HCT116 (cell line): Measurements from ENCODE around the gene EFL1. TPM values are rescaled to one million over a fixed set of nuclear protein-coding genes. Genes with fewer than 3 reads are reported as not detected.

Experiments
- ATAC-seq: fragments of 200-7000 bp; cut with Tn5 transposase; 2 replicates; pipeline ENCODE4 v1.9.1; 2020; ENCODE audit warnings: mild to moderate bottlenecking, moderate library complexity
- BruUV-seq: library from RNA; stranded (reverse); fragments of 400-500 nt; replicated peaks from 2 replicates; lab custom pipeline; 2021; lab: Mats Ljungman, UMichigan
- CTCF ChIA-PET: fragments of 300-600 bp; sonication (Branson Sonifier 250); formaldehyde crosslinking; loops from one replicate; lab custom pipeline; 2021; ENCODE audit warnings: antibody characterized with exemption; lab: Charles Lee
- POLR2A ChIA-PET: fragments of 300-600, 350-600 bp; sonication (Branson Sonifier 250); formaldehyde crosslinking; loops from one replicate; lab custom pipeline; 2021; ENCODE audit warnings: antibody characterized with exemption; lab: Charles Lee
- RAD21 ChIA-PET, 2 experiments: fragments of 300-600 bp; sonication (Branson Sonifier 250); formaldehyde crosslinking; loops; one replicate each; lab custom pipeline; 2023; ENCODE audit warnings: low total read pairs in 2 of 2; ENCODE audit not compliant: uncharacterized antibody in 2 of 2, unreplicated experiment in 2 of 2, low non-redundant PET in 1 of 2; lab: Charles Lee
- DNase-seq: peaks from one replicate; pipeline ENCODE4 v3.0.0-alpha.2; 2010; ENCODE audit warnings: low read depth, low spot score
- H2AFZ ChIP-seq: fragments of 200-600 bp; shearing (Covaris generic), sonication (generic); 2 replicates; pipeline ENCODE4 v1.6.1; 2017; ENCODE audit warnings: low read depth, mixed run types, mixed read lengths, antibody characterized with exemption, low read length; ENCODE audit not compliant: poor library complexity, severe bottlenecking
- H3K27ac ChIP-seq: 2 replicates; pipeline ENCODE4 v1.5.1; 2012; ENCODE audit warnings: low read depth, low read length
- H3K27me3 ChIP-seq: fragments of 200-600 bp; sonication (generic); 2 replicates; pipeline ENCODE4 v1.6.1; 2016; ENCODE audit warnings: mixed run types, low read length, mixed read lengths; ENCODE audit not compliant: insufficient read depth
- H3K36me3 ChIP-seq, 2 experiments: fragments of 200-500 bp in 1 of 2; fragments of 200-600 bp in 1 of 2; sonication (Bioruptor generic) in 1 of 2; sonication (generic) in 1 of 2; 2 replicates each; pipeline versions ENCODE4 v1.5.1 to v1.6.1; 2014 to 2016; ENCODE audit warnings: low read length in 2 of 2, inconsistent platforms in 1 of 2, mixed read lengths in 1 of 2, mixed run types in 1 of 2; ENCODE audit not compliant: insufficient read depth in 2 of 2, control insufficient read depth in 1 of 2
- H3K4me1 ChIP-seq, 2 experiments: fragments of 200-600 bp in 1 of 2; sonication (generic) in 1 of 2; 2 replicates each; pipeline versions ENCODE4 v1.5.1 to v1.6.1; 2012 to 2017; ENCODE audit warnings: low read length in 2 of 2, inconsistent platforms in 1 of 2, mild to moderate bottlenecking in 1 of 2, mixed read lengths in 1 of 2, mixed run types in 1 of 2, moderate library complexity in 1 of 2; ENCODE audit not compliant: insufficient read depth in 2 of 2, control insufficient read depth in 1 of 2
- H3K4me2 ChIP-seq: fragments of 200-600 bp; sonication (generic); 2 replicates; pipeline ENCODE4 v1.6.1; 2017; ENCODE audit warnings: mixed run types, low read length, mixed read lengths
- H3K4me3 ChIP-seq, 2 experiments: fragments of 200-600 bp in 1 of 2; sonication (generic) in 1 of 2; replicated peaks in 1 of 2; 2 replicates each; pipeline ENCODE4 v1.5.1; 2011 to 2016; ENCODE audit warnings: low read length in 2 of 2, control low read depth in 1 of 2, low read depth in 1 of 2, mild to moderate bottlenecking in 1 of 2, mixed read lengths in 1 of 2, mixed run types in 1 of 2
- H3K79me2 ChIP-seq: fragments of 200-600 bp; sonication (generic); 2 replicates; pipeline ENCODE4 v1.6.1; 2017; ENCODE audit warnings: mild to moderate bottlenecking, mixed run types, low read length, moderate library complexity, mixed read lengths; ENCODE audit not compliant: insufficient read depth
- H3K9ac ChIP-seq: fragments of 200-600 bp; sonication (generic); 2 replicates; pipeline ENCODE4 v1.6.1; 2016; ENCODE audit warnings: low read length, mixed read lengths
- H3K9me2 ChIP-seq: fragments of 200-600 bp; sonication (generic), shearing (Covaris generic); 2 replicates; pipeline ENCODE4 v1.6.1; 2017; ENCODE audit warnings: mixed run types, mild to moderate bottlenecking, moderate library complexity; ENCODE audit not compliant: insufficient read depth
- H3K9me3 ChIP-seq, 2 experiments: fragments of 200-500 bp in 1 of 2; fragments of 200-600 bp in 1 of 2; sonication (Bioruptor generic) in 1 of 2; sonication (generic) in 1 of 2; 2 replicates each; pipeline ENCODE4 v1.6.1; 2014 to 2017; ENCODE audit warnings: low read length in 2 of 2, mixed read lengths in 2 of 2, inconsistent platforms in 1 of 2, low read depth in 1 of 2, mild to moderate bottlenecking in 1 of 2, mixed run types in 1 of 2, moderate library complexity in 1 of 2; ENCODE audit not compliant: control insufficient read depth in 1 of 2, insufficient read depth in 1 of 2
- H4K20me1 ChIP-seq: fragments of 200-600 bp; sonication (generic), shearing (Covaris generic); 2 replicates; pipeline ENCODE4 v1.6.1; 2017; ENCODE audit warnings: mixed run types, mild to moderate bottlenecking, moderate library complexity; ENCODE audit not compliant: insufficient read depth
- CTCF ChIP-seq, 3 experiments: fragments of 200-600 bp in 1 of 3; sonication (generic) in 1 of 3; IDR thresholded peaks in 2 of 3; conservative IDR thresholded peaks in 1 of 3; 2 replicates each; pipeline ENCODE4 v1.5.1; 2012 to 2017; ENCODE audit warnings: low read depth in 2 of 3, low read length in 2 of 3, antibody characterized with exemption in 1 of 3, borderline replicate concordance in 1 of 3, control low read depth in 1 of 3, mild to moderate bottlenecking in 1 of 3, mixed read lengths in 1 of 3, mixed run types in 1 of 3, moderate library complexity in 1 of 3; ENCODE audit not compliant: insufficient read depth in 1 of 3
- MAX ChIP-seq: IDR thresholded peaks from 2 replicates; pipeline ENCODE4 v1.6.1; 2012
- RAD21 ChIP-seq: IDR thresholded peaks from 2 replicates; pipeline ENCODE4 v1.6.1; 2012; ENCODE audit warnings: low read depth, mild to moderate bottlenecking
- REST ChIP-seq: IDR thresholded peaks from 2 replicates; pipeline ENCODE4 v1.6.1; 2012; ENCODE audit warnings: low read depth
- SRF ChIP-seq: IDR thresholded peaks from 2 replicates; pipeline ENCODE4 v1.6.1; 2012; ENCODE audit warnings: low read depth
- intact Hi-C: fragments of 100-400 bp; cut with micrococcal nuclease; formaldehyde crosslinking; loops from 2 replicates; pipeline ENCODE4 v1.10.0; 2022
- total RNA-seq: library from RNA; stranded (reverse); gene quantifications from one replicate; pipeline ENCODE4 v1.2.1, GENCODE V29; 2021; ENCODE audit not compliant: unreplicated experiment

Gene EFL1
- total RNA-seq, 1 experiment from 2014 or later: 12.7 TPM

GRCh38 chr15:82294061-82294690 lies 31.6 kb upstream of the EFL1 start:
- TF ChIP-seq REST: no peak
- no peak for TF ChIP-seq MAX
- TF ChIP-seq SRF: no peak
- no peak for TF ChIP-seq RAD21
- no peak for TF ChIP-seq CTCF (IDR thresholded peaks at IDR 0.05 in 2 of 3, conservative IDR thresholded peaks at IDR 0.05 in 1 of 3; ENCODE audit: borderline replicate concordance in 1 of 3, insufficient read depth in 1 of 3, low read depth in 2 of 3, low read length in 2 of 3)
- Histone ChIP-seq H3K4me2 (no peak overlapping the region), H3K36me3 (no peaks in the 10 kb centered on the region), H3K4me1 (no peaks in the 10 kb centered on the region), H3K4me3 (no peak overlapping the region), H3K9me2 (no peaks in the 10 kb centered on the region), H4K20me1 (no peaks in the 10 kb centered on the region), H2AFZ (no peak overlapping the region), H3K79me2 (no peaks in the 10 kb centered on the region), H3K9ac (no peak overlapping the region), H3K27ac (no peak overlapping the region), H3K9me3 (no peaks in the 10 kb centered on the region), H3K27me3 (no peaks in the 10 kb centered on the region)
- ChIA-PET CTCF (no interaction called here), RAD21 (no interaction called here), POLR2A (no interaction called here)
- intact Hi-C loops: no loop called here
- no peak for DNase-seq
- BruUV-seq: no TSS peak
- ATAC-seq: no peak
